OCI-LY7 (cell line): Measurements from ENCODE around the gene EHD4. TPM values are rescaled to one million over a fixed set of nuclear protein-coding genes. Genes with fewer than 3 reads are reported as not detected.

ENCODE experiments used
- BruUV-seq: library from RNA; stranded (reverse); fragments of 400-500 nt; replicated peaks from 2 replicates; lab custom pipeline; 2021; lab: Mats Ljungman, UMichigan
- CTCF ChIA-PET: fragments of 300-600 bp; sonication (Branson Sonifier 250); formaldehyde crosslinking; loops from one replicate; lab custom pipeline; 2022; ENCODE audit warnings: antibody characterized with exemption; ENCODE audit not compliant: unreplicated experiment; lab: Charles Lee
- POLR2A ChIA-PET: fragments of 300-600 bp; sonication (Branson Sonifier 250); formaldehyde crosslinking; loops from one replicate; lab custom pipeline; 2022; ENCODE audit warnings: antibody characterized with exemption; lab: Charles Lee
- DNase-seq: peaks from one replicate; pipeline ENCODE4 v3.0.0-alpha.2; 2015; ENCODE audit warnings: low spot score
- H2AFZ ChIP-seq: fragments of 200-600 bp; sonication (generic), shearing (Covaris generic); 2 replicates; pipeline ENCODE4 v1.6.1; 2014; ENCODE audit warnings: mild to moderate bottlenecking, antibody characterized with exemption, low read length, moderate library complexity
- H3K27ac ChIP-seq: fragments of 200-600 bp; sonication (generic); 2 replicates; pipeline ENCODE4 v1.5.1; 2014; ENCODE audit warnings: mixed run types, low read depth, mild to moderate bottlenecking, moderate library complexity, low read length, inconsistent platforms; ENCODE audit not compliant: poor library complexity, severe bottlenecking
- H3K36me3 ChIP-seq: fragments of 200-600 bp; sonication (generic); 2 replicates; pipeline ENCODE4 v1.6.1; 2014; ENCODE audit warnings: mild to moderate bottlenecking, antibody characterized with exemption, low read length, moderate library complexity, mixed read lengths; ENCODE audit not compliant: insufficient read depth
- H3K4me1 ChIP-seq: fragments of 200-600 bp; sonication (generic); 2 replicates; pipeline ENCODE4 v1.5.1; 2014; ENCODE audit warnings: mild to moderate bottlenecking, low read length; ENCODE audit not compliant: insufficient read depth, poor library complexity, severe bottlenecking
- H3K4me2 ChIP-seq: fragments of 200-600 bp; sonication (generic); 2 replicates; pipeline ENCODE4 v1.6.1; 2014; ENCODE audit warnings: mild to moderate bottlenecking, low read length
- H3K4me3 ChIP-seq: fragments of 200-600 bp; sonication (generic); 2 replicates; pipeline ENCODE4 v1.5.1; 2014; ENCODE audit warnings: mild to moderate bottlenecking, low read depth, low read length; ENCODE audit not compliant: poor library complexity, severe bottlenecking
- H3K79me2 ChIP-seq: fragments of 200-600 bp; sonication (generic); 2 replicates; pipeline ENCODE4 v1.6.1; 2016; ENCODE audit warnings: low read depth, mild to moderate bottlenecking, low read length, moderate library complexity, mixed read lengths; ENCODE audit not compliant: insufficient read depth
- H3K9me2 ChIP-seq: fragments of 200-600 bp; sonication (generic); 2 replicates; pipeline ENCODE4 v1.6.1; 2016; ENCODE audit warnings: mild to moderate bottlenecking, low read length, mixed read lengths; ENCODE audit not compliant: insufficient read depth
- H3K9me3 ChIP-seq: fragments of 200-600 bp; sonication (generic); 2 replicates; pipeline ENCODE4 v1.6.1; 2014; ENCODE audit warnings: mild to moderate bottlenecking, mixed run types, low read length, mixed read lengths
- H4K20me1 ChIP-seq: fragments of 200-600 bp; sonication (generic); 2 replicates; pipeline ENCODE4 v1.6.1; 2014; ENCODE audit warnings: mild to moderate bottlenecking, antibody characterized with exemption, low read length, moderate library complexity, mixed read lengths; ENCODE audit not compliant: insufficient read depth
- EZH2phosphoT487 ChIP-seq: fragments of 200-600 bp; sonication (generic); IDR thresholded peaks from 2 replicates; pipeline ENCODE4 v1.6.1; 2018; ENCODE audit warnings: low read depth, borderline replicate concordance, mild to moderate bottlenecking, mixed run types, antibody characterized with exemption, low read length, moderate library complexity, mixed read lengths
- intact Hi-C: fragments of 100-400 bp; cut with micrococcal nuclease; formaldehyde crosslinking; loops from one replicate; pipeline ENCODE4 v1.10.0; 2022; ENCODE audit not compliant: unreplicated experiment
- microRNA-seq: library from miRNA; unstranded; fragments of <30 nt; microRNA quantifications from one replicate; pipeline ENCODE4 v1.2.0, GENCODE V29; 2022; ENCODE audit warnings: borderline replicate concordance
- small RNA-seq: library from RNA; depleted of rRNA; stranded (forward); fragments of <200 nt; gene quantifications from one replicate; pipeline ENCODE3, GENCODE V24; 2014
- total RNA-seq, 2 experiments: library from RNA; depleted of rRNA in 1 of 2; stranded (reverse); fragments of >200 nt in 1 of 2; shearing (Covaris generic) in 1 of 2; gene quantifications; 2 replicates each; pipeline ENCODE4 v1.2.3, GENCODE V29; 2014 to 2022
- TF ChIP-seq, protein P1 (sequence below): fragments of 200-600 bp; sonication (generic); conservative IDR thresholded peaks from 2 replicates; pipeline ENCODE4 v1.5.1; 2014; ENCODE audit warnings: mild to moderate bottlenecking, antibody characterized with exemption, low read length, moderate library complexity, mixed read lengths

The EHD4 gene
- total RNA-seq, 2 experiments from 2014 or later = 13.5 to 19.4 TPM

DNA sequence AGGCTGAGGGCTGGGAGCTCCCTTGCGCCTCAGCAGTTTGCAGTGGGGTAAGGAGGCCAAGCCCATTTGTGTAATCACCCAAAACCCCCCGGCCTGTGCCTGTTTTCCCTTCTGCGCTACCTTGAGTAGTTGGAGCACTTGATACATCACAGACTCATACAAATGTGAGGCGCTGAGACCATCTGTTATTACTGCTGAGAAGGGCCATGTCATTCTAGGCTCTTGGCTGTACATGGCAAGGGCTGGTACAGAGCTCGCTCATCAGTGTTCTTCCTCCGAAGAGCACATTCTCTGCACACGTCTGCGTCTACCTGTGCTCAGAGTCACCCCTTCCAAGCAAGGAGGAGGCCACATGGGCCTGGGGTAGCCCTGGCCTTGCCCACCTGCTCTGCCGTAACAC is 124.4 kb downstream of the EHD4 start:
- Histone ChIP-seq H3K27ac (no peak overlapping the region), H3K9me3 (no peaks in the 10 kb centered on the region), H3K79me2 (no peaks in the 10 kb centered on the region), H3K4me2 (no peak overlapping the region), H2AFZ (no peak overlapping the region), H3K4me3 (no peak overlapping the region), H3K4me1 (no peaks in the 10 kb centered on the region), H4K20me1 (no peaks in the 10 kb centered on the region), H3K9me2 (no peaks in the 10 kb centered on the region), H3K36me3 (no peaks in the 10 kb centered on the region)
- TF ChIP-seq EZH2phosphoT487 = no peak
- TF ChIP-seq, protein P1, sequence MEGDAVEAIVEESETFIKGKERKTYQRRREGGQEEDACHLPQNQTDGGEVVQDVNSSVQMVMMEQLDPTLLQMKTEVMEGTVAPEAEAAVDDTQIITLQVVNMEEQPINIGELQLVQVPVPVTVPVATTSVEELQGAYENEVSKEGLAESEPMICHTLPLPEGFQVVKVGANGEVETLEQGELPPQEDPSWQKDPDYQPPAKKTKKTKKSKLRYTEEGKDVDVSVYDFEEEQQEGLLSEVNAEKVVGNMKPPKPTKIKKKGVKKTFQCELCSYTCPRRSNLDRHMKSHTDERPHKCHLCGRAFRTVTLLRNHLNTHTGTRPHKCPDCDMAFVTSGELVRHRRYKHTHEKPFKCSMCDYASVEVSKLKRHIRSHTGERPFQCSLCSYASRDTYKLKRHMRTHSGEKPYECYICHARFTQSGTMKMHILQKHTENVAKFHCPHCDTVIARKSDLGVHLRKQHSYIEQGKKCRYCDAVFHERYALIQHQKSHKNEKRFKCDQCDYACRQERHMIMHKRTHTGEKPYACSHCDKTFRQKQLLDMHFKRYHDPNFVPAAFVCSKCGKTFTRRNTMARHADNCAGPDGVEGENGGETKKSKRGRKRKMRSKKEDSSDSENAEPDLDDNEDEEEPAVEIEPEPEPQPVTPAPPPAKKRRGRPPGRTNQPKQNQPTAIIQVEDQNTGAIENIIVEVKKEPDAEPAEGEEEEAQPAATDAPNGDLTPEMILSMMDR = no peak
- ChIA-PET POLR2A (no interaction called here), CTCF (no interaction called here)
- intact Hi-C loops = no loop called here
- DNase-seq = no peak
- BruUV-seq = no TSS peak

- DNase-seq = no peak
- no peaks in the 10 kb centered on the region for H4K20me1 ChIP-seq
- H3K4me1 ChIP-seq = no peaks in the 10 kb centered on the region
- ChIA-PET CTCF (no interaction called here), POLR2A (no interaction called here)
- H3K9me2 ChIP-seq = no peaks in the 10 kb centered on the region
- no TSS peak for BruUV-seq
- TF ChIP-seq, protein P1 = no peak
- TF ChIP-seq EZH2phosphoT487 = no peak
- no peaks in the 10 kb centered on the region for H3K36me3 ChIP-seq
- H3K79me2 ChIP-seq = no peaks in the 10 kb centered on the region
- H2AFZ ChIP-seq = no peak overlapping the region
- H3K4me2 ChIP-seq = no peak overlapping the region
- no peak overlapping the region for H3K27ac ChIP-seq
- H3K9me3 ChIP-seq = no peaks in the 10 kb centered on the region
- no peak overlapping the region for H3K4me3 ChIP-seq
- intact Hi-C loops = no loop called here
Observed at GRCh38 chr15:41847206-41847605, 125.2 kb downstream of the EHD4 start.

Small RNA genes within 50 kb of the gene (microRNA-seq; reads per million reads assigned to microRNA genes)
- gene MIR4310 = not detected

Small RNA genes within 50 kb of the gene (small RNA-seq; reads per million reads assigned to genes)
- gene MIR4310 (not detected), gene RNA5SP393 (not detected)

Other genes with a start within 250 kb of the EHD4 start
- gene MAPKBP1, start 198.1 kb downstream of the EHD4 start, total RNA-seq (2014; rRNA removed; shearing (Covaris generic)) = 13.4 and 14.5 TPM in 2 replicates
- 17.4 and 22.3 TPM in 2 replicates for gene MAPKBP1, start 198.1 kb downstream of the EHD4 start, total RNA-seq (2022)
- 3.0 and 5.4 TPM in 2 replicates for gene JMJD7, start 144.5 kb downstream of the EHD4 start, total RNA-seq (2014; rRNA removed; shearing (Covaris generic))
- gene JMJD7, start 144.5 kb downstream of the EHD4 start, total RNA-seq (2022) = 14.1 and 16.0 TPM in 2 replicates
- gene PLA2G4B, start 133.7 kb downstream of the EHD4 start, total RNA-seq (2014; rRNA removed; shearing (Covaris generic)) = 9.4 and 11.1 TPM in 2 replicates
- gene PLA2G4B, start 133.7 kb downstream of the EHD4 start, total RNA-seq (2022) = 9.5 and 12.0 TPM in 2 replicates
- 0.03 TPM in 2 replicates for gene SPTBN5, start 78.5 kb downstream of the EHD4 start, total RNA-seq (2014; rRNA removed; shearing (Covaris generic))
- 0.04 and 0.17 TPM in 2 replicates for gene SPTBN5, start 78.5 kb downstream of the EHD4 start, total RNA-seq (2022)
- not detected in 2 replicates for gene PLA2G4E, start 48.5 kb upstream of the EHD4 start, total RNA-seq (2014; rRNA removed; shearing (Covaris generic))
- not detected in 2 replicates for gene PLA2G4E, start 48.5 kb upstream of the EHD4 start, total RNA-seq (2022)
- not detected in 2 replicates for gene PLA2G4D, start 122.0 kb upstream of the EHD4 start, total RNA-seq (2014; rRNA removed; shearing (Covaris generic))
- not detected in 2 replicates for gene PLA2G4D, start 122.0 kb upstream of the EHD4 start, total RNA-seq (2022)
- gene PLA2G4F, start 184.1 kb upstream of the EHD4 start, total RNA-seq (2014; rRNA removed; shearing (Covaris generic)) = not detected in 2 replicates
- not detected in 2 replicates for gene PLA2G4F, start 184.1 kb upstream of the EHD4 start, total RNA-seq (2022)
- gene VPS39, start 235.7 kb upstream of the EHD4 start, total RNA-seq (2014; rRNA removed; shearing (Covaris generic)) = 25.1 and 27.5 TPM in 2 replicates
- gene VPS39, start 235.7 kb upstream of the EHD4 start, total RNA-seq (2022) = 56.1 and 60.5 TPM in 2 replicates